Measurements from ENCODE around the gene GSTO2.

The GSTO2 gene

DNA sequence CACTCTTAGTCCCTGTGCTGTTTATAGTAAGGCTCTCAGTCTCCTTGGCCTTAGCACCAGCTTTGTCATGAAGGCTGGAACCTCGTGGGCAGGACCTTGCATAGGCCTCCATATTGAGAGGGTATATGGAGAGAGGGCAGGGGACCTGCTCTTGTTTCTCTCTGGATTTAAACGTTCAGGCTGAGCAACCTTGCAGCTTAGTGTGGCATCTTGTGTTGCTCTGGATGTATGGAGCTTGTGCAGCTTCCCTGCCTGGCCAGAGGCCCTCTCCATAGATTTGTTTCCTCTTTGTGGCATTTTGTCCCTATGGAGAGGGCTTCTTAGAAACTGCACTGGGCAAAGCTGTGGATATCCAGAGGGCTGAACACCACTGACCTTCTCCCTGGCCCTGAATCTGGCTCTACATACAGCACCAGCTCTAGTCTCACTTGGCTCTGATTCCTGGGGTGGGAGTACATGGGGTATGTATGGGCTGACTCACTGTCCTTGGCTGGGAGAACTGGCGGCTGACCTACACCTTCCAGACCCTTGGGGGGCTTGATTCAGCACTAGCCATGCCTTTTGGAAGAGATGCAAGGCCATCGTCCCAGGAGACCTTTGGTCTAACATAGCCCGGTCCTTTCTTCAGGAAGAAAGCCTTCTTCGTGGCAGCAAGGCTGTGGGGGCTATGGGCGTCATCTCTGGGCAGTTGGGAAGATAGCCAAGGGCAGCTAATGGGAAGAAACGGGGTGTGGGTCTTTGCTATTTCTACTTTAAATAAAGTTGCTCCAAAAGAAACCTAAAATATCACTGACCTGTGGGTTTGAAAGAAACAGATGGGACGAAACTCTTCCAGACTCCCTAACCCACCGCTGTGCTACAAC, 38.8 kb downstream of the GSTO2 start:
- DNase-seq (ENCODE audit: low read depth in 2 of 2): no peak

DNA sequence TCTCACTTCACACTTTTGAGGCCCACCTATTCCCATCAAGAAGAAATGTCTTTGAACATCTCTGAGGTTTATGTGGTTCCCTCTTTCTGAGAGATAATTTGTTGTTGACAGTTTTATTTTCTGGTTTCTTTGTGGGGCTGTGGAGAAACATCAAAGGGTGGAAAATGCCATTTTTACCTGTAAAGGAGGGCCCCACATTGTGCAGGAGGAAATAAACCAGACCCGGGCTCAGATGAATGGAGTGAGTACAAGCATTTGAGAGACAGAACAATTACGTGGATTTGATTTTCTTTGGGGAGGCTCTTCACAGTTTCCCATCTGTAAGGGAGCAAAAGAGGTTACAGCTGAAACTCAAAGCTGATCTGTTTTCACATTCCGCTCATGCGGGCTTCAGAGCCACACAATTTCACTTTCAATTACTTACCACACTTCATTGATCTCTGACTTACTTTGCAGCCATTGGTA, 39.5 kb downstream of the GSTO2 start:
- DNase-seq (ENCODE audit: low read depth in 2 of 2): no peak

DNA sequence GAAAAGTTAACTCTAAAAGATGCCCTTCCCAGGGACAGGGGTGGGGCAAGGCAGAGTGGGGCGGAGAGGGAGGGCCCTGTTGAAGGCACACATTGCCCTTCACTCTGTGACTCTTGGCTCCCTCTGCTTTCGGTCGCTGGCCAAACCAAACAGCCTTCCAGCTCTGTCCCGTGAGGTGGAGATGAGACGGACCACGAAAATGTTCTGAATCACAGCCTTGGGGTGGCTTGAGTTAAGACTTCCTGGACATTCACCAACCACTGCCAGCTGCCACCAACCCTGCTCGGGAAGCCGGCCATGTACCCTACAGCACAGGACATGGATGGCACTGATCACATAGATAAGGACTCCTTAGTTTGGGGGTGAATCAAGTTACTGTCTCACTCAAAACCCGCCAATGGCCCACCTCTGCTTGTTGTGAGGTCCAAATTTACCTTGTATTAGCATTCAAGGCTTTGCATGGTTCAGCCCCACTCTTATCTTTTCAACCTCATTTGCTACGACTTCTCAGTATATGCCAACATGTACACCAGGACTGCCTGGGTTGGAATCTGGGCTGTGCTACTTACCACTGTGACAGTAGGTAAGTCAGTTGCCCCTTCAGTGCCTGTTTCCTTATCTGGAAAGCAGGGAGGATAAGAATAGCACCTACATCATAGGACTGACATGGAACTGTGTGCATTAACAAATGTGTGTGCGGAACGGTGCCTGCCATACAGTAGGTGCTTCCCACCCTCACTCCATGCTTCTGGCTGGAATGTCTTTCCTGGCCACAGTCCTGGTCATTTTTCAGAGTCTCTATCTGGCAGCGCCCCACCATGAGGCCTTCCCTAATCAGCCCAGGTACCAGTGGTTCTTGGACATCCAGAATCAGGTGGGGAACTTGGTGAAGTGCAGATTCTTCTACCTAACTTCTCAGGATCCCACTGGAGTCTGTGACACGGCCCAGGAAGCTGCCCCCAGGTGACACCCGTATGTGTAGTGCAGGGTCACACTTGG, 41.3 kb downstream of the GSTO2 start:
- no peak for DNase-seq (ENCODE audit: low read depth in 2 of 2)

DNA sequence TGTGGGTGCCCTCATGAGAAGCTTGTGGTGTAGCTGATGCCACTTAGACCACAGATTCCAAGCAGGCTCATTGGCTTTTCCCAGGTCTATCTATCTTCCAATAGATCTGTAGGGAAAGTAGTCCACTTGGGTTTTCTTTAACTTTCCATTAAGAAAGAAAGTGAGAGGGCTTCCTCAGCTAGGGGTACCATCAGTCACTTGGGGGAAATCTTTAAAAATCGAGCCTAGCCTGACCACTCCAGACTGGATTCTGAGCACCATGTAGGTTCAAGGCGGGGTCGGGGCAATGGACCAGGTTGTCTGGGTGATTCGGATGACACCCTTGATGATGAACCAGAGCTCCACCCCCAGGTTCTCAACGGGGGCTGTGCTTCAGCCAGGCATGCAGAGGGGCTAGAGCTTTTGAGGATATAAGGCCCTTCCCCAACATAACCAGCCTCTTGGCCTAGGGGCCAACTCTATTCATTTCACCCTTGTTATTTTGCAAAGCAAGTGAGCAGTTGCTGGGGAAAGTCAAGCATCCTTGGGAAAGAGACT, 42.3 kb downstream of the GSTO2 start:
- no peak for DNase-seq (ENCODE audit: low read depth in 2 of 2)

DNA sequence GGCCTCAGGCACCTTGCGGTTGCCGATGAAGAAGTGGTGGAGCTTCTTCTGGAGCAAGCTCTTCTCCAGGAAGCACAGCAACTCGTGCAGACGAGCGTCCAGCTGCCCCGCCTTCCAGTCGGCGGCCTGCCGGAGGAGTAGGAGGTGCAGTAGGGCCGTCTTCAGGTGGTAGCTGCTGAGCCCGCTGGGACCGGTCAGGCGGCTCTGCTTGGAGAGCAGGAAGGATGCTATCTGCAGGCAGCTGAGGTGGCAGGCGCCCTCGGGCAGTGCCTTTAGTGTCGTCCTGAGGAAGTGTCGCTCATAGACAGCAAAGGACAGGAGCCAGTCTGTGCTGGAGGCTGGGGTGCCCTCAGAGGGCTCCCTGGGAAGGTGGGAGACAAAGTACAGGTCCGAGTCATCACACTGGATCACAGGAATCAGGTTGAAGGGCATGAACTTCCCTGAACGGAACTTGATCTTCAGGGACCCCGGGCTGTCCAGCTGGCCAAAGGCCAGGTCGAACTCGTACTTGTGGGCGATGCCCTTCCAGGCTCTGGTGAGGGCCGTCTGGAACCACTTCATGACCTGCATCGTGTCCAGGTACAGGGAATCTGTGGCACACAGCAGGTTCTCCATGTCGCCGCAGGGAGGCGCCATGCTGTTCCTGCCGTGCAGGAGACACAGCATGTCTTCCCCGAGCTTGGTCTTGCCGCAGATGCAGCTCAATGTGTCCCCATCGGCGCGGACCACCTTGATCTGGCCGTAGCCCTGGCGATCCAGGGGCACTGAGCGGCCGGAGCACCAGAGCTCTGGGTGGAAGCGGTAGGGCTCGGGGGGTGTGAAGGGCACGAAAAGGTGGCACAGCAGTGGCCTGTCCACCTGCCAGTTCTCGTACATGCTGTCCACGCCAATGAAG, 45.9 kb downstream of the GSTO2 start:
- DNase-seq (ENCODE audit: low read depth in 2 of 2): no peak

DNA sequence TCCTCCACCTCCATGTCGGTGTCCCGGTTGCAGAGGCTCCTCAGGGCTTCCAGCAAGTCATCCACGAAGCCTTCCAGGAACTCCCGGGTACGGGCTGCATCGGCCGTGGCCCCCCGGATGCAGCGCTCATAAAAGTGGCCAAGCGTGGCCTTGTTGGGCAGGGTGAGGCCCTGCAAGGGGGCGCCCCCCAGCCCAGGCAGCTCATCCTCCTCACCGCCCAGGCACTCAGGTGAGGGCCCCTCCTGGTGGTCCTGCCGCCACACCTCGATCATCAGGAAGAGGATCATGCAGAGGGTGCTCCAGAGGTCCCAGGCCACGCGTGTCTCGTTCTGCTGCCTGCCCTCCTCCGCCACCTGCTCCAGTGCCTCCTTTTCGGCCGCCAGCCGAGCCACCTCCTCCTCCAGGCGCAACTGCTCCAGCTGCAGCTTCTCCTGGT, 46.5 kb downstream of the GSTO2 start:
- no peak for DNase-seq (ENCODE audit: low read depth in 2 of 2)

DNA sequence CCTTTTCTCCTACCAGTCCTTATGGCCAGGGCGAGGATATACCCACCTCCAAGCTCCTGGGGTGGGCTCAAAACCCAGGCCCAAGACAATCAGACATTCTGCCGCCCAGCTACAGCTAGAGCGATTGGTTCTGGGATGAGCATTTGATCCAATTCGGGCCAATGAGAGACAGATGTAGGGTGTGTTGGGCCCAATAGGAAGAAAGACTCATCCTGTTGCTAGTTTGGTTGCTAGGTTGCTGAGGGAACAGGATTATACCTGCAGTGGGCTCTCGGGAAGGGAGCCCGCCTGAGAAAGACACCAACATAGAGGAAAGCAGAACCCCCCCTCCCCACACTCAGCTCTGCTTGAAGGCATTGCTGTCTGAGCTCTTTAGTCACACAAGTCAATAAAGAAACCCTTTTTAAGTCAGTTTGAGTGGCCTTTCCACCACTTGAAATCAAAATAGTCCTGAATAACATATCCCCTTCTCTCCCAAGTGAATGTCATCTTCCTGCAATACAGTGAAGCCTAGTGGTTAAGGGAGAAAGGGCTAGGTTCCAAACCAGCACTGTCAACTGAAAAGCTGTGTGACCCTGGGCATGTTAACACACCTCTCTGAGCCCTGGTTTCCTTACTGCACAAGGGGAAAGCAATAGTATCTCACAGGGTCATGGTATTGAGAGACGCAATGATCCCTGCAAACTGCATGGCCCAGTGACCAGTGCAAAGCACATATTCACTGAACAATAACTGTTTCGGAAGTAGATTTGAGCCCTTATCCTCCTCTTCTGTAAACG, 47.5 kb downstream of the GSTO2 start:
- no peak for DNase-seq (ENCODE audit: low read depth in 2 of 2)

DNA sequence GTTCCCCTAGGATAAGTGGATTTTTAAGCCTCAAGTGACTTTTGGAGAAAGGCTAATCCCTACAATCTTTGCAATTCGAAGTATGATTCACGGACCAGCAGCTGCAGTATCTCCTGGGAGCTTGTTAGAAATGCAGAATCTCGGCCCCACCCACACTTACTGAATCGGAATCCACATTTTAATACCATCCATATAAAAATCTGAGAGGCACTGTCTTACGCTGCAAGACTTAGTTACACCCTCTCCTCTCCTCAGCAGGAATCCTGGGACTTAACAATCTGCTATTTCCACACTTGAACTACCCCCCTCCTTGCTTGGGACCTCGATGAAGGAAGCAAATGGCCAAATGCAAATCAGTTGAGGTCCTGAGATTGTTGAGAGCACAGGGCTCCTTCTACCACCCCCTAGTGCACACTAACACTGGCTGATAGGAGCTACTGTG, 48.3 kb downstream of the GSTO2 start:
- DNase-seq (ENCODE audit: low read depth in 2 of 2): no peak

DNA sequence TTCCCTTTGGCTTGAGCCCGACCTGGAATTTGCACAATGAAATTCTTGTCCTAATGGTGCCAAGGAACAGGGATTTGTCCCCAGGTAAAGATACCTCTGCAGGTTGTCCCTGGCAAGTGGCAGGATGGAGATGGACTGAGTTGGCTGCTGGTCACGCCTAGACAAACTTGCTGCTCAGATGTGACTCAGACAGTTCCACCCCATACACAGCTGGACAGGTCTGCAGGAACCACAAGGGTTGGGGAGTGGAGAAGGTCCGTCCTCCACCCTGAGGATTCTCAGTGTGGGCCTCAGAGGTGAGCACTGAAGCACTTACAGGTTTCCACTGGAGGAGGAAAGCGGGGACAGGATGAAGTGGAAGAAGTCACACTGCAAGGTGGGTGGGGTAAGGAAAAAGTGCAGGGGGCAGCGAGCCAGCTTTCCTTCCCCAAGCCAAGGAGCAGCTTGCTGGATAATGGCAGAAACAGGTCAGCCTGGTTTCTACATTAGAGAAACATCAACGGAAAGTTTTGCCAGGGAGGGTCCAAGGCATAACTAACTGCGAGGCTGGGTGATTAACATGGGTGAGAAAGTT, 48.8 kb downstream of the GSTO2 start:
- DNase-seq (ENCODE audit: low read depth in 2 of 2): no peak

DNA sequence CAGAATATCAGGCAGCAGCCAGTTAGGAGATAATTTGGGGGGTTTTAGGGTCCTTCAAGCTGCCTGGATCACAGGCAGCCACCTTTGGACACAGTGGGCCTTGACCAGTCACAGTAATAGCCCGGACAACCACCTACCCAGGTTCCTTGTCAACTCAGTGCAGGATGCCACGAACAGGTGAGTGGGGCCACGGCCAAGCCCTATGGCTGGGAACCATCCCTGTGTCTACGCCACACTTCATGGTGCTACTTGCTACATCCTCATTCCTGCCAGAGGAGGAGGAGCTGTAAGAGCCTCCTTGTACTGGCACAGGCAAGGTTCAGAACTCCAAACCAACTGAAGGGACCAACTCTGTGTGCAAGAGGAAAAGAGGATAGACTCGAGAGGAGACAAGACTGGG, 49.3 kb downstream of the GSTO2 start:
- no peak for DNase-seq (ENCODE audit: low read depth in 2 of 2)

DNA sequence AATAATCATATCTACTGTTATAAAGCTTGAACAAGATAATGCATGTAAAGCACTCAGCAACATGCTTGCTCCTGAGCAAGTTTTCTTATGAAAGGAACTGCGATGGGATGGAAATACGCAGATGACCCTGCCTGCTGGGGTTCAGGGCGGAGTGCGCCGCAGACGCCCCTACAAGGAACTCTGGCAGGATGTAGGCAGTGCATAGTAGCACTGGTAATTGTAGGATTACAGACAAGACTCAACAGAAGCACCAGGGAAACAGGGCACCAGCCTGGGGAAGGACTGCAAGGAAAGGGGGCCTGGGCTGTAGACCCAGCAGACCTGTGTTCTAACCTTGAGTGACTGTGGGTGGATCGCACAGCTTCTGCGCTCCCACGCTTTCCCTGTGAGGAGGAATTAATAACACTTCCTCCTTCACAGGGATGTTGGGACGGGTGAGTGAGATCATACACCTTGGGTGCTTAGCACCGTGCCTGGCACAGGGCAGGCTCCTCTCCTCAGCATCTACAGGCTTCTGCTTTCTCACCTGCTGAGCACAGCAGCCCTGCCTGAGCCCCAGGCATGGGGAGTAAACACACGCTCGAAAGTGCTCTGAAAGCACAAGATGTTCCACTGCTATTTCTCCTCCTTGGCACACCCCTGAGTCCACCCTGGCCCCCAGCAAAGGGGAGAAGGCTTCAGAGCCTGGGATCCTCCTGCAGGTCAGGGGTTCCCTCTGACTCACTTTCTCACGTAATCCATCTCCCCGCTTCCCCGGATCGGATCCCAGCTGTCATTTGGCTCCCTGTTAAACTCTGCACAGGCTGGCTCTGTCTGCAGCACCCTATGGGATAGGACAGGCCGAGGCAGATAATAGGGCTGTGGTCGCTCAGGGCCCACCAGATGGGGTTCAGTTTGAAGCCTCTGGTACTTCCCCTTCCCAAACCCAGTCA, 50.1 kb downstream of the GSTO2 start:
- DNase-seq (ENCODE audit: low read depth in 2 of 2): no peak

DNA sequence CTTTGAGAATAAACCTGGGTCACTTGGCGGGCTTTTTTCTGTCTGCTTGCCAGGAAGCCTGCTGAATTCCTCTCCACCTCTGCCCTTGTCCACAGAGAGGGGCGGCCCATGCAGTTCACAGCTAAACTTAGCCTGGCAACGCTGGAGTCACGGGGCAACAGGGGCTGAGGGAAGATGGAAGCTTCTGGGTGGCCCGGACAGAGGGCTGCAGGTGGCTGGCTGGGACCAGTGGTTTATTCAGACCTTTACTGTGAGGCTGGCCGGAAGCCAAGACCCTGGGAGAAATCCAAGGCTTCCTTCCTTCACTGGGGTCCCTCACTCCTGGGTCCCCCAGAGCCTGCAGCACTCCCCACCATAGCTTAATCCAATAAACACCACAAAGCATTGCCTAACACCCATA, 52.2 kb downstream of the GSTO2 start:
- DNase-seq (ENCODE audit: low read depth in 2 of 2): no peak

DNA sequence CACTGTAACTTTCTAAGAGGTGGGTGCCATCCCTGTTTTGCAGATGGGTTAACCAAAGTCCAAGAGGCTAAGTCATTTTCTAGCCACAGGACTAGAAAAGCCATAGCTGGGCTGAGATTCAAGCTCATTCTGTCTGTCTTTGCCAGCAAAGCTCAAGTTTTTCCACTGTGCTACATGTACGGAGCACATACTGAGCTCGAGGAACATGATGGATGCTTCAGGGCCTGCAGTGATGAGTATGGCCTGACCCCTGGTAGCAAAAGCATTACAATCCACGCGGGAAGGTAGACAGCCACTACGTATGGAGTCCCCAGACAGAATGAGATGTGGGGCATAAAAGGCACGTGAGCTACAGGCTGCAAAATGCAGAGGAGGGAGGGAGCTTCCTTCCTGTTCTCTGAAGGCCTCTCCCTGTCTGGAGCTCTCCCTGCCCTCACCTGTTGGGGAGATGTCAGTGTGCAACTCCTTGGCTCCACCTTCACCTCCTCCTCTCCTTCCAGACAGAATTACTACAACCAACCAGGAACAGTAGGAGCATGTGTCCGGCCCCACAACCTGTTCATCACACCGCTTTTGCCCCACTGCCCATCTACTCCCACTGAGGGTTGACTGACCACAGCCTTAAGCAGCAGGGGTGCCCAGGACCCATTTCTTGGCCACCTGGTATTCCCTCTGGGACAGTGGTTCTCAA, 52.9 kb downstream of the GSTO2 start:
- no peak for DNase-seq (ENCODE audit: low read depth in 2 of 2)

DNA sequence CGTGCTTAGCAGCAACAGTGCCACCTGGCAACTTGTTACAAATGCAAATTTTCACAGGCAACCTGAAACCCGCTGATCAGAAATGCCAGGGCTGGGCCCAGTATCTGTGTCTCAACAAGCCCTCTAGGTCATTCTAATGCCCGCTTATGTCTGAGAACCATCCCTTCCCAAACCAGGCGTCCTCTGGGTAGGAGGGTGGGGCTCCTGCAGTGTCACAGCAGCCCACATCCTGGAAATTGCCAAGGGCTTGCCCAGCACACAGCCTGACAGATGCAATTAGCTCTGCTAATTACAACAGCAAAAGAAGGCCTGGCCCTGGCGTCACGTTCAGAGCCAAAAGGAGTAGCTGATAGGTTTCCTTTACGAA, 53.4 kb downstream of the GSTO2 start:
- no peak for DNase-seq (ENCODE audit: low read depth in 2 of 2)

DNA sequence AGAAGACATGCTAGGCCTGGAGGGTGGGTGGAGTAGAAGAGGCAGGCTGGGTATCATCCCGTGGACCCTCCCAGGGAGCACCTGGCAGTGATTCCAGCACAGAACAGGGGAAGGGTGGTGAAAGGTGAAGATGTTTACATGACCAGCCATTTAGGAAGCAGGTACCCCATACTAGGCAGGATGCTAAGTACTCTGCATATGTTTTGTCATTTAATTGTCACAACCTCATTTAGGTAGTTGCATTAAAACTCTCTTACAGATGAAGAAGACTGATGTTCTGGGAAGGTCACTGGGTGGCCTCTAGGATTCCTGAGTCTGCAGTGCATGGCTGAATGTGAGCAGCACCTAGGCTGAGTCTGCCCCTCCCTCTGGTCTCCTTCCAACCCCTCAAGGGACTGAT, 54.1 kb downstream of the GSTO2 start:
- no peak for DNase-seq (ENCODE audit: low read depth in 2 of 2)

DNA sequence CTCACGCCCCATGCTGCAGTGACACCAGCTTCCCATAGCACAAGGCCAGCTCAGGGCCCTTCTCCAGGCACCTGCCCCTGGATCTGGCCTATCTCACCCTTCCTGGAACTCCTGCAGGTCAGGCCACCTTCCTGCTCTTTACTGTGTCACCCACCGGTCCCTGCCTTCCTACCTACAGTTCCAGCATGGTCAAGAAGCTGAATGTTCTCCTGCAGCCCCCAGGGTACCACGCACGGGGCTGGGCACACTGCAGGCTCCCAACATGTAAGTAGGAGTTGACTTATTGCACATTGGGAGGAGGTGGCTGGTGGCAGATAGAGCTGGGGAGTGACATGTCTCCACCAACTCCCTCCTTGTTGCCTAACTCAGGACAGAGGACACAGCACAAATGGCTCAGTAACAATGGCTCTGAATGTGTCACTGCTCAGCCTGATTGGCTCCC, 54.8 kb downstream of the GSTO2 start:
- DNase-seq (ENCODE audit: low read depth in 2 of 2): no peak

DNA sequence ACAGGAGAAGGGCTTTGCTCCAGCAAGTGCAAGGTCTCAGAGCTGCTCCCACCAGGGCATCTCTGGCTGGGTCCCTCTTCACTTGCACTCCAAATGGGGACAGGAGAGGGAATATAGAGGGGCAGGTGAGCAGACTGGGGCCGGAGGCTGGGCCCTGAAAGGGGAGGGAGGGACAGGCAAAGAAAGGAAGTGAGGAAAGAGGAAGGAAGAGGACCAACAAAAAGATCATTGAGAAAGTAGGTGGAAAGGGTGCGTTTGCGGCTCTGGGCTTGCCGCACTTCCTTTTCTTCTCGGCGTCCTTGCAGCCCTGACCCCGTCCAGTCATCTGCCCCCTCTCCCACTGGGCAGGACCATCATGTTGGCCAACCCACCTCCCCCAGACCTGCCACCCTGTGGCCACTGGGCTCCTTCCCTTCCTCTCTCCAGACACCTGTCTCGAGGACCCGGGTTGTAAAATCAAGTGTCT, 55.3 kb downstream of the GSTO2 start:
- no peak for DNase-seq (ENCODE audit: low read depth in 2 of 2)

DNA sequence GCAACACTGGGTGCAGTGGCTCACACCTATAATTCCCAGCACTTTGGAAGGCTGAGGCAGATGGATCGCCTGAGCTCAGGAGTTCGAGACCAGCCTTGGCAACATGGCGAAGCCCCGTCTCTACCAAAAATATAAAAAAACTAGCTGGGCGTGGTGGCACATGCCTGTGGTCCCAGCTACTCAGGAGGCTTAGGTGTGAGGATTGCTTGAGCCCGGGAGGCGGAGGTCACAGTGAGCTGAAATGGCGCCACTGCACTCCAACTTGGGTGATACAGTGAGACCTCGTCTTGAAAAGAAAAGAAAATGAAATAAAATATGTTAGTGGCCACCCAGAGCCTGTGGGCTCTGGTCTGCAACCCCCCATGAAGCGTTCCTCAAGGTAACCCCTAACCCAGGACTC, 55.9 kb downstream of the GSTO2 start:
- no peak for DNase-seq (ENCODE audit: low read depth in 2 of 2)
